EH (cell line): Measurements from ENCODE around the gene CASTOR1.
"Not testable (repeated sequence)": the region's sequence is repeated elsewhere in the genome, so short reads cannot be mapped to it uniquely, and the experiment has no call there.

Source experiments
- DNase-seq: peaks from one replicate; pipeline ENCODE4 v3.0.0-alpha.2; 2015; ENCODE audit warnings: low read depth

Gene CASTOR1

GRCh38 chr22:30289141-30289979 lies at the start of gene CASTOR1:
Gene CASTOR1 (minus strand): TSS chr22:30289505. CDS start chr22:30289497, 8 bp downstream.
- DNase-seq = peak; percentile 99

- DNase-seq = no peak
Observed at GRCh38 chr22:30338802-30339201, 49.5 kb upstream of the CASTOR1 start.

- not testable (repeated sequence) for DNase-seq
Observed at GRCh38 chr22:30338341-30338740, 49.0 kb upstream of the CASTOR1 start.

- DNase-seq = no peak
Observed at GRCh38 chr22:30337461-30337778, 48.1 kb upstream of the CASTOR1 start.

GRCh38 chr22:30336752-30337460 lies 47.6 kb upstream of the CASTOR1 start:
- no peak for DNase-seq

GRCh38 chr22:30335236-30335635 lies 45.9 kb upstream of the CASTOR1 start:
- no peak for DNase-seq

- no peak for DNase-seq
Observed at GRCh38 chr22:30334646-30335045, 45.3 kb upstream of the CASTOR1 start.

- no peak for DNase-seq
Observed at GRCh38 chr22:30333707-30334087, 44.4 kb upstream of the CASTOR1 start.

- no peak for DNase-seq
Observed at GRCh38 chr22:30332994-30333706, 43.8 kb upstream of the CASTOR1 start.

GRCh38 chr22:30332551-30332950 lies 43.2 kb upstream of the CASTOR1 start:
- no peak for DNase-seq

- DNase-seq = peak; percentile 67
Observed at GRCh38 chr22:30328466-30329049, 39.3 kb upstream of the CASTOR1 start.

- DNase-seq = no peak
Observed at GRCh38 chr22:30327864-30328345, 38.6 kb upstream of the CASTOR1 start.

GRCh38 chr22:30326706-30327362 lies 37.5 kb upstream of the CASTOR1 start, which contains the start of gene TBC1D10A:
Gene TBC1D10A (minus strand): TSS chr22:30326941. CDS start chr22:30326881, 60 bp downstream.
- peak; percentile 90 for DNase-seq

GRCh38 chr22:30326255-30326705 lies 37.0 kb upstream of the CASTOR1 start:
- peak; percentile 43 for DNase-seq

- no peak for DNase-seq
Observed at GRCh38 chr22:30325724-30326254, 36.5 kb upstream of the CASTOR1 start.

- DNase-seq = peak; percentile 93
Observed at GRCh38 chr22:30325065-30325720, 35.9 kb upstream of the CASTOR1 start.

GRCh38 chr22:30324014-30324730 lies 34.9 kb upstream of the CASTOR1 start:
- DNase-seq = peak; percentile 71

- no peak for DNase-seq
Observed at GRCh38 chr22:30323246-30323645, 33.9 kb upstream of the CASTOR1 start.

- no peak for DNase-seq
Observed at GRCh38 chr22:30321461-30321860, 32.2 kb upstream of the CASTOR1 start.

- no peak for DNase-seq
Observed at GRCh38 chr22:30320021-30320556, 30.8 kb upstream of the CASTOR1 start.
